Adrenal gland (tissue), 5 donors: ENCODE measurements around the gene EED.

Experiments
- CTCF ChIP-seq, 6 experiments: fragments of 450-650 bp in 4 of 6; fragments of 200-600 bp in 2 of 6; sonication (generic) in 1 of 6; IDR thresholded peaks; 1 replicate in 5 of 6; 2 replicates in 1 of 6; pipeline versions ENCODE4 v1.5.1 to v1.8.0; 2016 to 2021; ENCODE audit warnings: antibody characterized with exemption in 6 of 6, mild to moderate bottlenecking in 2 of 6, moderate library complexity in 1 of 6
- POLR2A ChIP-seq, 2 donors: fragments of 450-650 bp; IDR thresholded peaks; one replicate each; pipeline ENCODE4 v1.6.1; 2017; ENCODE audit warnings: antibody characterized with exemption in 2 of 2, mild to moderate bottlenecking in 2 of 2, moderate library complexity in 1 of 2
- donor health status: DM: no; HTN: no; CAD: no.

DNA sequence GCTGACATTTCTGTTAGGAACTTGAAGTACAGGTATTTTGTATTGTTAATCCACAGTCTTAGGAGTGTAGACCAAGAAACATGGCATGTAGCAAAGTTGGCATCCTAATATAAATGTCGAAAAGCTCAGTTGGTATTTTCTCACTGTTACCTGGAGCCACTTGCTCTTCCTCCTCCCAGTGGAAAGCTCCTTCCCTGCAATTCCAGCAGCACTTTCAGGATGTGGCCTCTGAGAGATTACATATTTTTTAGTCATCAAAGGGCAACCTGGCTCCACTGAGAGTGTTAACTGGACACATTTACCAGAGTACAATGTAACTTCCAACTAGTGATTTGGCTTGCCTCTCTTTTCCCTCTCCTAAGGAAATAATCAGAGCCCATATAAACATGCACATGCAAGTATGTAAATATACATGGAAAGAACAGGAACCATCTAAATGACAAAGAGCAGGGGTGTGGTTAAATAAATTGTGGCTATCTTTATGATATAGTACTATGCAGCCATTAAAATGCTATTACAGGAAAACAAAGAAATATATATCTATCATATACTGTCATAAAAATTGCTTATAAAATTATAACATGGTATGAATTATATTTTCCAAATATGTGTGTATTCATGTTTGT lies 14.3 kb upstream of the EED start:
- TF ChIP-seq CTCF (IDR thresholded peaks at IDR 0.05) (no peak), POLR2A (IDR thresholded peaks at IDR 0.05) (no peak)
